Measurements from ENCODE around the gene OR8I2.
"Not testable (repeated sequence)": the region's sequence is repeated elsewhere in the genome, so short reads cannot be mapped to it uniquely, and the experiment has no call there.

OR8I2 gene

DNA sequence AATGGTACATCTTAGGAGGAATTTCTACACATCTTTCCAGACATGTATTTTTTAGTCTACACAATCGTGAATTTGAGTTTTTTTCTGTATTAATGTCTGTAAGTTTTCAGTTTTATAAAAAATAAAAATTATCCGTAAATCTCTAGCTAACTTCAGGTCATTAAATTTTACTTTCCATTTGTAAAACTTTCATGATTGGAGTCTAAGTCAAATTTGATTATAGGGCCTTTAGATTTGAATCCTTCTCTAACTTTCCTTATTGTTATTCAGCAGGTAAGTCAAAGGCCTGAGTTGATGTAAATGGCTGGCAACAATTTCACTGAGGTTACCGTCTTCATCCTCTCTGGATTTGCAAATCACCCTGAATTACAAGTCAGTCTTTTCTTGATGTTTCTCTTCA is at the start of gene OR8I2:
Gene OR8I2, plus strand, starts transcription at position 301 of the 400 bp plus-strand sequence. Its CDS starts 0 bp downstream, at position 301.
- no peak for FAIRE-seq
- DNase-seq (ENCODE audit: extremely low spot score, insufficient read length, low read depth): no peak

GRCh38 chr11:56045538-56045937 is 47.6 kb upstream of the OR8I2 start:
- FAIRE-seq: no peak
- no peak for DNase-seq (ENCODE audit: extremely low spot score, insufficient read length, low read depth)

- no peak for FAIRE-seq
- no peak for DNase-seq (ENCODE audit: extremely low spot score, insufficient read length, low read depth)
Measured at GRCh38 chr11:56048480-56048879, 44.6 kb upstream of the OR8I2 start.

DNA sequence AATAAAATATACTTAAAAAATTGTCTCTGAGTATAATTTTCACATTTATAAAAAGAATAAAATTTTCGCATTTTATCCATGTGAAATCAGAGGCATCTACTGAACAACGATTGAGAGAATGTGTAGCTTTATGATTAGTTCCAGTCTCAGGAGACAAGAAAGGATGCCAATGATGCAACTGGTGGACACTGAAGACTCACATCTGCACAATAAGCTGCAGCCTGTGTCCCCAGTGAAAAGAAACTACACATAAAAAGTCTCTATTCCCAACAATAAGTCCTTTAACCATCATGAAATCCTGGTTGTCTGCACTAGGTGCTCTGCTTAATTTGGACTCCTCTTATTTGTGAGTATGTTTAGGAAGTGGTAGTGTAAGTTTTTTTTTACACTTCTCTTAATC is 43.6 kb upstream of the OR8I2 start:
- FAIRE-seq: no peak

GRCh38 chr11:56056366-56056765 is 36.7 kb upstream of the OR8I2 start:
- not testable (repeated sequence) for DNase-seq (ENCODE audit: extremely low spot score, insufficient read length, low read depth); FAIRE-seq

More for the DNA sequence above, 43.6 kb upstream of the OR8I2 start:
- DNase-seq (ENCODE audit: extremely low spot score, insufficient read length, low read depth): no peak

DNA sequence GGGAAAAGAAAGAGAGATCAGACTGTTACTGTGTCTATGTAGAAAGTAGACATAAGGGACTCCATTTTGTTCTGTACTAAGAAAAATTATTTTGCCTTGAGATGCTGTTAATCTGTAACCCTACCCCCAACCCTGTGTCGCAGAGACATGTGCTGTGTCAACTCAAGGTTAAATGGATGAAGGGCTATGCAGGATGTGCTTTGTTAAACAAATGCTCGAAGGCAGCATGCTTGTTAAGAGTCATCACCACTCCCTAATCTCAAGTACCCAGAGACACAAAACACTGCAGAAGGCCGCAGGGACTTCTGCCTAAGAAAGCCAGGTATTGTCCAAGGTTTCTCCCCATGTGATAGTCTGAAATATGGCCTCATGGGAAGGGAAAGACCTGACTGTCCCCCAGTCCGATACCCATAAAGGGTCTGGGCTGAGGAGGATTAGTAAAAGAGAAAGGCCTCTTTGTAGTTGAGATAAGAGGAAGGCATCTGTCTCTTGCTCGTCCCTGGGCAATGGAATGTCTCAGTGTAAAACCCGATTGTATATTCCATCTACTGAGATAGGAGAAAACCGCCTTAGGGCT is 35.4 kb upstream of the OR8I2 start:
- FAIRE-seq; DNase-seq (ENCODE audit: extremely low spot score, insufficient read length, low read depth): not testable (repeated sequence)

DNA sequence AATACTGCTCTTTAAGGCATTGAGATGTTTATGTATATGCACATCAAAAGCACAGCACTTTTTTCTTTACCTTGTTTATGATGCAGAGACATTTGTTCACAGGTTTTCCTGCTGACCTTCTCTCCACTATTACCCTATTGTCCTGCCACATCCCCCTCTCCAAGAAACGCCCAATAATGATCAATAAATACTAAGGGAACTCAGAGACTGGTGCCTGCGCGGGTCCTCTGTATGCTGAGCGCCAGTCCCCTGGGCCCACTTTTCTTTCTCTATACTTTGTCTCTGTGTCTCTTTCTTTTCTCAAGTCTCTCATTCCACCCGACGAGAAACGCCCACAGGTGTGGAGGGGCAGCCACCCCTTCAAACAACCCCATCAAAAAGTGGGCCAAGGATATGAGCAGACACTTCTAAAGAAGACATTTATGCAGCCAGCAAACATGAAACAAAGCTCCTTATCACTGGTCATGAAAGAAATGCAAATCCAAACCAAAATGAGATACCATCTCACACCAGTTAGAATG is 34.8 kb upstream of the OR8I2 start:
- FAIRE-seq; DNase-seq (ENCODE audit: extremely low spot score, insufficient read length, low read depth): not testable (repeated sequence)

DNA sequence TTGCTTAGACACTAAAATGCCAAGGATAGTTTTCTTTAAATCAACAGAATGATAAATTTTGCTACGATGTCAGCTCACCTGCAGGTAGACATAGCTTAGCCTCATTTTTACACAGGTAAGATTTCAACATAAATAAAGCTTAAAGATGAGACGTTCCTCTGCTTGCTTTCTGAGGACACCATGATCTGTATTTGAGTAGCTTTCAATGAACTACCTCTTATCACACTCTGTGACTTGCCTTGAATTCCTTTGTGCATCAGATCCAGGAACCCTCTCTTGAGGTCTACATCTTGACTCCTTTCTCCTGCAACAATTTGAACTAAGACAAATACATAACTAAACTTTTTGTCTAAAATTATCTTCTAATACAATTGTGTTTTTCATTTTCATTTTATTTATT is 26.1 kb upstream of the OR8I2 start:
- FAIRE-seq (no peak), DNase-seq (ENCODE audit: extremely low spot score, insufficient read length, low read depth) (no peak)

DNA sequence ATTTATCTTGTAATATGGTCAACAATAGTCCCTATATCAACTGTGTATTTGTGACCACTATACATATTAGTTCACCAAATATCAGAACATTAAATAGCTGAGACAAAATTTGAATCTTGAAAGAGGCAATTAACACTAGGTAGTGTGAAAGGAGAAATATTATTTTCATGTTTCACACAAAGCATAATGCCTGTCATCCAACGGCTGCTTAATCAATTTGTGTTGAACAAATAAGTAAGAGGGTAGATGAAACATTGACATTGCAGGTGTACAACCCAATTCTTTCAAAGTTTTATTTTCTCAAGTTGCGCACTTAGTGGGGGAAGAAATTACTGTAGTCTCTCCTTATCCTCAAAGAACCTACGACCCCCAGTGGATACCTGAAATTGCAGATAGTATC is 3.4 kb upstream of the OR8I2 start:
- DNase-seq (ENCODE audit: extremely low spot score, insufficient read length, low read depth) (no peak), FAIRE-seq (no peak)

DNA sequence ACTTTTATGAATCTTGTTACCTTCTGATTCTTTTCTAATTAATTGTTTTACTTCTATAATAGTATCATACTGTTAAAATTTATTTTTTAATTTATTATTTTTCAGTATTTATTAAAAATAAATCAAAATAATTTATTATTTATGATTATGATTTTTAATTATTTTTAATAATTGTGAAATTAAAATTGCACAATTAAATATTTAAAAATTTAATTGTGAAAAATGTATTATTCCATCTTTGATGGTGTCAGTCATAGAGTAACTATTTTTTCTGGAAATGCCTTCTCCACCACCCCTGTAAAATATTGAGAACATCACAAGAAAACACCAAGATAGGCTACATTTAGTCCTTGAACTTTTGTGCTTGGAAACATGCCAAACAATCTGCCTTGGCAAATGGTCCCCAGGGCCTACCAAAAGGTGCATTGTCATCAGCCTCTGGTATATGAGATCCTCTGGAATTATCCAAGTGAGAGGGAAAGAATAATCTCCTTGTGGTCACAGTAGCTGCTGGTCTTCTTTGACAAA is 10.2 kb downstream of the OR8I2 start, which contains the start of gene OR8H2:
Gene OR8H2, plus strand, starts transcription at position 478 of the 528 bp plus-strand sequence. CDS start 1,356 bp downstream, outside the sequence.
- DNase-seq (ENCODE audit: extremely low spot score, insufficient read length, low read depth) (no peak), FAIRE-seq (no peak)

GRCh38 chr11:56122073-56122472 is 29.0 kb downstream of the OR8I2 start, which contains the start of gene OR8H3:
Gene OR8H3 (plus strand): TSS chr11:56122373. CDS start chr11:56122373, 0 bp downstream.
- DNase-seq (ENCODE audit: extremely low spot score, insufficient read length, low read depth): no peak
- no peak for FAIRE-seq

DNA sequence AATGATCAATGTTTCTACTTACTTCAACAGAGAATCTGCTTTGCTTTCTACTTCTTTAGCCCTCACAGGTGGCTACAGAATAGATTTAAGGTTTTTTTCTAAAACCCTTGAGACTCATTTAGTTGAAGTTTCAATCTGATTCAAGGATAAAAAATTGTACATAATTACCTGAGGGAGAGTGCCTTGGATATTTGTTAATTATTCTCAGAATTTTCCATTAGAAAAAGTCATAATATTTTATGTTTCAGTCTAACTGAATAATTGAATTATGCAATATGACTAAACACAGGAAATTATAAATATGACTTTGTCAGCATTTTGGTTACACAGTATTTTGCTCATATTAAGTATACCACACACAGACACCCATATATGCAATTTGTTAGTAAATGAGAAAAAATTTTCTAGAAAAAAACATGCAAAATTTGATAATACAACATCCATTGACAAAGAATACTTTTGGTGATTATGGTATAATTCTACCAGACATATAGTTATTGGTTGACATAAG is 47.1 kb downstream of the OR8I2 start, which contains the start of gene OR8J3:
Gene OR8J3, minus strand, starts transcription at position 51 of the 511 bp plus-strand sequence. CDS start 2,483 bp downstream, outside the sequence.
- FAIRE-seq: no peak
- no peak for DNase-seq (ENCODE audit: extremely low spot score, insufficient read length, low read depth)

GRCh38 chr11:56143681-56144080 is 50.6 kb downstream of the OR8I2 start:
- DNase-seq (ENCODE audit: extremely low spot score, insufficient read length, low read depth); FAIRE-seq: not testable (repeated sequence)
